Measurements from ENCODE around the gene MPG. TPM values are rescaled to one million over a fixed set of nuclear protein-coding genes. Genes with fewer than 3 reads are reported as not detected.

MPG gene
- total RNA-seq, 1 donor from 2014 or later, result 78.6 TPM

DNA sequence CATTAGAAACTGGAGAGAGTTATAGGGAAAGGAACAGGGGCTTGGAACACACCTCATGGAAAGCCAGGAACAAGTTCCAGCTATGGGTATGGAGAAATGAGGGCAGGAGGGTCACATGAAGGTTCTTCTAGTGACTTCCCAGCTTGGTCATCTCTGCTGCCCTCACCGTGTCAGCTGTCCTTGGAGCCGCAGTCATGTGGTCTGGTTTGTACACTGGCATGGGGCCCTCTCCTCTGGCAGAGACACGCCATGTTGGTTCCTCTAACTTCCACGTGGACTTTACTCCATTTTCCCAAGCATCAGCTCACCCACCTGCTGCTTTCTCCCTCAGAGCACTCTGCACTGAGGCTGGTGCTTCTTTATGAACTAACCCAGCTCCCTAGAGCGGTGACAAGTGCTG, 26.3 kb downstream of the MPG start:
- Mint-ChIP-seq H3K4me3 (ENCODE audit: low read depth) (no peak overlapping the region), H3K27me3 (ENCODE audit: low read depth) (no peaks in the 10 kb centered on the region), H3K27ac (no peak overlapping the region), H3K36me3 (ENCODE audit: low read depth) (peaks cover 23% of the 10 kb centered on the region), H3K4me1 (ENCODE audit: low read depth) (no peaks in the 10 kb centered on the region), H3K9me3 (no peaks in the 10 kb centered on the region)
- no peak for DNase-seq (ENCODE audit: low spot score)
- intact Hi-C loops (cut with micrococcal nuclease), result no loop called here

DNA sequence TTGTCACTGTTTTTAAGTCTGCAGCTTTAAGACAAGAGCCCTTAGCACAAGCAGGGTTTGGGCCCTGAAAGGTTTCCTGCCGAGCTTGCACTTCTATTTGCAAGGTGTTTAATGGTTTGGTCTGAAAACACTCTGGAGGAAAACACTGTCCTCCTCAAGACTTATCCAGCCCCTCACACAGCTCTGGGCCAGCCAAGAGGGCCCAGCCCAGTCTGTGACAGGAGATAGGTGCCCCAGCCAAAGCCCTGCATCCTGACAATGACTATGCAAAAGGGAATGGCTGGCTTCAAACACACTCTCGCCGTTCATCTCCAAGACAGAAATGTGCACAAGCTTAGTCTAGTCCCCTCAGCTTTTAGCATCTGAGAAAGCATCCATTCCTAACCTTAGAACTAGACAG, 26.9 kb downstream of the MPG start:
- Mint-ChIP-seq H3K27ac (no peak overlapping the region), H3K36me3 (ENCODE audit: low read depth) (peaks cover 27% of the 10 kb centered on the region), H3K9me3 (no peaks in the 10 kb centered on the region), H3K27me3 (ENCODE audit: low read depth) (no peaks in the 10 kb centered on the region), H3K4me1 (ENCODE audit: low read depth) (no peaks in the 10 kb centered on the region), H3K4me3 (ENCODE audit: low read depth) (no peak overlapping the region)
- no peak for DNase-seq (ENCODE audit: low spot score)
- intact Hi-C loops (cut with micrococcal nuclease), result no loop called here

DNA sequence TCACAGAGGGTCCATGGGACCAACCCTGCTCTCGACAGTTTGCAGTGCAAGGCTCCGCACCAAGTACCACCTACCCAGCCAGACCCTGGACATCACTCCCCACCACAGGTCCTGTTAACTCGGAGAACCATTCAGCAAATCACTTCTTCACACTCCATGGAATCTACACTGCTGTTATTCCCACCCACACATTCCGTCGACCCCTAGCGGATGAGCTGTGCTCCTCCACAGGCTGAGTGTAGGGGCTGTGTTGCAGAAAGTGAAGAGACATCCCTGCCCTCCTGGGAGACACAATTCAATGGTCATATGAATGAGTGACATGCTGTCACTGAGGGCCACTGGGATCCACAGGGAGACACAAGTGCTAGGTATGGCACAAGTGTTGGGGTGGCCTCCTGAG, 27.5 kb downstream of the MPG start:
- no peak for DNase-seq (ENCODE audit: low spot score)
- intact Hi-C loops (cut with micrococcal nuclease), result no loop called here
- H3K4me1 Mint-ChIP-seq (ENCODE audit: low read depth), result no peaks in the 10 kb centered on the region
- H3K9me3 Mint-ChIP-seq, result no peaks in the 10 kb centered on the region
- no peak overlapping the region for H3K27ac Mint-ChIP-seq
- H3K36me3 Mint-ChIP-seq (ENCODE audit: low read depth), result peaks cover 25% of the 10 kb centered on the region
- no peaks in the 10 kb centered on the region for H3K27me3 Mint-ChIP-seq (ENCODE audit: low read depth)
- no peak overlapping the region for H3K4me3 Mint-ChIP-seq (ENCODE audit: low read depth)

DNA sequence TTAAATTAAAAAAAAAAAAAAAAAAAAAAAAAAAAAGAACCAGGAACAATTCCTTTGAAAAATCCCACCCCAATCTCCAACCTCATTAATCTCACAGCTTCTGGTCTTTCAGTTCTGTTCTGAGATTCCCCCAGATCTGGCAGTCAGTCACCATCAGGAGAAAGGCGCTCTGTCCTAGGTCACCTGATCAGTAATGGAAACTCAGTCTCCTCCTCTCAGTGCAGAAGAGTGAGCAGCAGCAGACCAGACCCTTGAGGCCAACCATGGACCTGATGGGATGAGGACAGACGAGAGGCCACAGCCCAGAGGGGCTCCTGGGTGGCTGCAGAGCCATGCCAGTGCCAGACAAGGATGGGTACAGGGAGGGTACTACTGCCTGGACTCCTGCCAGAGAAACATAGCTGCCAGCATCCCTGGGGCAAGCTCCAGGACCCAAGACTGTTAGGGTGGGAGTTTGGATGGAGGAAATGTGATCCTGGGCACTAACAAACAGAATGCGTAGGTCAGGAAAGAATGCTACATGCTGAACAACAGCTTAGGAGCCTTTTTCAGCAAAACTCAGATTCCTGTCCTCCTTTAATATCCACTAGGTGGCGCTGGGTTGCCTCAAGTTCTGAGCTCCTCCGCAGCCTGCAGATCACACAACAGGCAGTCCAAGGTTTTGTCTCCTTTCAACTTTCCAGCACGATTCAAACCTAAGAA, 28.7 kb downstream of the MPG start:
- Mint-ChIP-seq H3K9me3 (no peaks in the 10 kb centered on the region), H3K4me1 (ENCODE audit: low read depth) (no peaks in the 10 kb centered on the region), H3K36me3 (ENCODE audit: low read depth) (peaks cover 28% of the 10 kb centered on the region), H3K4me3 (ENCODE audit: low read depth) (no peak overlapping the region), H3K27ac (no peak overlapping the region), H3K27me3 (ENCODE audit: low read depth) (no peaks in the 10 kb centered on the region)
- intact Hi-C loops (cut with micrococcal nuclease), result no loop called here
- peak; percentile 45 for DNase-seq (ENCODE audit: low spot score)

DNA sequence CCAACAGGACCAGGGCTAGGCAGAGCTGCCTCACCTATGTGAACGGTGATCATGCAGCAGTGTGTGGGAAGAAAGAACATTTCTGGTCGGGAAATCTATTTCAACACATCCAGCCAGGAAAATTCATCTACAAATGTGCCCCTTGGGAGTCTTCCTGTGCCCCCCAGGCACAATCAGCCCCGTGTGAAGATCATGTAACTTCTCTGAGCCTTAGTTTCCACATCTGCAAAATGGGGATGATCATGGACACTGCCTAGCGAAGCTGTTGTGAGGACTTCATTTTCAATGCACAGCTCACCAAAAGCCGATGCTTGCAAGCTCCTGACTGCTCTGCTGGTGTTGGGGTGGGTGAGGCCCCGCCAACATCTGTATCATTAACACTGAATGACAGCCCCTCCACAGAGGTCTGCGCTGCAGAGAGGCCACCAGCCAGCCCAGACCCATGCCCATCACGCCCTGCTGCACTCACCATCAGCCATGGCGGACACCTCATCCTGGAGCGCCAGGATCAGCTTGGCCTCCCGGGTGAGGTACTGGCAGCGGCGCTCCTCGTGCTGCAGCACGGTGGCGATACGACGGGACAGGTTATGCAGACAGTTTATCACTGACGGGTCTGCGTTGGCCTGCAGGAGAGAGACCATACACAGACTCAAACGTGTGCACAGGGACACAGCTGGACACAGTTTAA, 34.3 kb downstream of the MPG start:
- Mint-ChIP-seq H3K36me3 (ENCODE audit: low read depth) (peaks cover 50% of the 10 kb centered on the region), H3K27me3 (ENCODE audit: low read depth) (no peaks in the 10 kb centered on the region), H3K27ac (no peak overlapping the region), H3K4me3 (ENCODE audit: low read depth) (no peak overlapping the region), H3K4me1 (ENCODE audit: low read depth) (peaks cover 13% of the 10 kb centered on the region), H3K9me3 (no peaks in the 10 kb centered on the region)
- DNase-seq (ENCODE audit: low spot score), result no peak
- intact Hi-C loops (cut with micrococcal nuclease), result no loop called here

DNA sequence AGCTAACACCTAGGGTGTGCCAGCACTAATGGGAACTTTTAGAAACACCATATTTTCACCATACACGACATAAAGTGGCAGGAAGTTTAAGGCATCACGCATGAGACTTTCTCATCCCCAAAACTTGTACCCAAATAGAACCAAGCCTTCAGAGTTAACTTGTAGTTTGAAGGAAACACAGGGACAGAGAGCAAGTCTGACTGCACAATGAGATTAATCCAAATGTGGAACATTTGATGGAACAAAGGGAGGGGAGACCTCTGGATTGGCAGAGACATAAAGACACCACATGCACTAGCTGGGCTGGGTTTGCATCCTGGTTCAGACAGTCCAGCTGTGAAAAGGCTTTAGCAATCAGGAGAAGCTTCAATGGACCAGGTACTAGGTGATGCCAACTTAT, 36.3 kb downstream of the MPG start:
- Mint-ChIP-seq H3K27me3 (ENCODE audit: low read depth) (no peaks in the 10 kb centered on the region), H3K4me3 (ENCODE audit: low read depth) (no peak overlapping the region), H3K27ac (no peak overlapping the region), H3K36me3 (ENCODE audit: low read depth) (peaks cover 43% of the 10 kb centered on the region), H3K9me3 (no peaks in the 10 kb centered on the region), H3K4me1 (ENCODE audit: low read depth) (peaks cover 13% of the 10 kb centered on the region)
- no peak for DNase-seq (ENCODE audit: low spot score)
- intact Hi-C loops (cut with micrococcal nuclease), result no loop called here

DNA sequence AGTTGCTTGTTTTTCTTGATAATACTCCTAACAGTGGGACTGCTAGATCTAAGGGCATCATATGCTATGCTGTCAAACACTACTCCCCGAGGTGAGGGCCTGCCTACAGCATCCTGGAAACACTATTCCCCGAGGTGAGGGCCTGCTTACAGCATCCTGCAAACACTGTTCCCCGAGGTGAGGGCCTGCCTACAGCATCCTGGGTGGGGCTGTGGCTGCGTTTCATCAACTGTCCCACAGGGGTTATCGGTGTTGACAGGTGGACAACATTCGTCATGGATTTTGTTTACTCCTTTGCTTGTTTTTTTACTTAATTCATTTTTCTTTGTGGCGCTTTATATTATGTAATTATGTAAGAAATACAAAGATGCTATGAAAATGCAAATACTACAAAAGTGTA, 38.0 kb downstream of the MPG start:
- Mint-ChIP-seq H3K9me3 (no peaks in the 10 kb centered on the region), H3K4me3 (ENCODE audit: low read depth) (no peak overlapping the region), H3K36me3 (ENCODE audit: low read depth) (peaks cover 36% of the 10 kb centered on the region), H3K27ac (no peak overlapping the region), H3K27me3 (ENCODE audit: low read depth) (no peaks in the 10 kb centered on the region), H3K4me1 (ENCODE audit: low read depth) (peaks cover 13% of the 10 kb centered on the region)
- DNase-seq (ENCODE audit: low spot score), result no peak
- intact Hi-C loops (cut with micrococcal nuclease), result loop anchor here (5.0 kb wide), 1 partner anchor 246 kb away; no protein-coding TSS in a partner anchor

DNA sequence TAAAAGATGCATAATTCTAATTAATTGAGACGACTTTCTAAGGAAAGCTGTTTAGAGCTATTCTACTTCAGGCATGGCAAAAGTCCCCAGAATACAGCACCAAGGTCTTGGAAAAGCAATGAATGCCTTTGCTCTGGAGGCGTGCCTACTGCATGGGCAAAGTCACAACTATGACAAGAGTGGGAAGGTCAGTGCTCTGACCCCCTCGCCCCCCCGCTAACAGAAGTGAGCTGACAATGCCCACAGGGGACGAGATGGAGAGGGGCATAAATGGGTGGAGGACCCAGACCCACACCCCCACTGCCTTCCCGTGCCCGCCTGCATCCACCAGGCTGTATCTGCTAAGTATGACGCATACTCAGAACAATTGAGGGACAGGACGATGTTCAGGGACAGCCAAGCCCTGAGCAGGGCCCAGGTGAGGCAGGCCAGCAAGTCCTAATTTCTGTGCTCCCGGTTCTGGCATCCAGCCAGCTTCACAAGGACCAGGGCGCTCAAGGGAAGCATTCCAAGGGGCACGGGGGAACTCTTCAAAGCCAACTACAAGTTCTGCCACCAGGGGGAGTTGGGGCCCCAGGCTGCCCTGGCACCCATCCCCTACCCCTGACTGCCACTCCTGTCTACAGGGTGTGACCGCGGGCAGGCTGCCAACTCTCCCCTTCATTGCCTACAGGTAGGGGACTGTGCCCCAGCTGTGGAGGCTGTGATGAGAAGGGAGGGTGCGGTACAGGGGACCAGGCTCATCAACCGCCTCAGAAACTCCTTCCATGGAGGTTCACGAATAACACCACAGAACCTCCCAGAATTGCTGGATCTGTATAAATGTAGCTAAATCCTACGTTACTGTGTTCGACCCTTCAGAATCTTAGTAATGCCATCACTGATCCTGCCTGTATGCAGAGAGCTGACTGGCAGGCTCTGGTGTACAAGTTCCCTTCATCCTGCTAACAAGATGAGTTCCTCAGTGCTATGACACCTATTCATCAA, 39.6 kb downstream of the MPG start:
- peaks cover 24% of the 10 kb centered on the region for H3K36me3 Mint-ChIP-seq (ENCODE audit: low read depth)
- DNase-seq (ENCODE audit: low spot score), result peak; percentile 39
- H3K27me3 Mint-ChIP-seq (ENCODE audit: low read depth), result no peaks in the 10 kb centered on the region
- peaks cover 13% of the 10 kb centered on the region for H3K4me1 Mint-ChIP-seq (ENCODE audit: low read depth)
- no peaks in the 10 kb centered on the region for H3K9me3 Mint-ChIP-seq
- H3K27ac Mint-ChIP-seq, result no peak overlapping the region
- no peak overlapping the region for H3K4me3 Mint-ChIP-seq (ENCODE audit: low read depth)
- intact Hi-C loops (cut with micrococcal nuclease), result loop anchor here (1.0 to 5.0 kb wide), 2 partner anchors 64 to 245 kb away; no protein-coding TSS in a partner anchor

DNA sequence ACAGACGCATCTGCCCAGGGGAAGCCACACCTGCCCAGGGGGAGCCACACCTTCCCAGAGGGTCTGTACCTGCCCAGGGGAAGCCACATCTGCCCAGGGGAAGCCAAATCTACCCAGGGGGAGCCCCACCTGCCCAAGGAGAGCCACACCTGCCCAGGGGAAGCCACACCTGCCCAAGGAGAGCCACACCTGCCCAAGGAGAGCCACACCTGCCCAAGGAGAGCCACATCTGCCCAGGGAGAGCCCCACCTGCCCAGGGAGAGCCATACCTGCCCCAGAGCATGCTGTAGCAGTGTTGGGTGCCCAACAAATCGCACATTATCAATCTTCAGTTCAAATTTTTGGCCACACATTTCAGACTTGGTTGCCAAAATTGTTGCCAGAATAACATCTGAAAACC, 40.8 kb downstream of the MPG start:
- no peaks in the 10 kb centered on the region for H3K9me3 Mint-ChIP-seq
- H3K27ac Mint-ChIP-seq, result no peak overlapping the region
- H3K4me1 Mint-ChIP-seq (ENCODE audit: low read depth), result peaks cover 4% of the 10 kb centered on the region
- no peak overlapping the region for H3K4me3 Mint-ChIP-seq (ENCODE audit: low read depth)
- intact Hi-C loops (cut with micrococcal nuclease), result loop anchor here (1.0 to 5.0 kb wide), 2 partner anchors 62 to 243 kb away; no protein-coding TSS in a partner anchor
- peaks cover 26% of the 10 kb centered on the region for H3K36me3 Mint-ChIP-seq (ENCODE audit: low read depth)
- no peak for DNase-seq (ENCODE audit: low spot score)
- no peaks in the 10 kb centered on the region for H3K27me3 Mint-ChIP-seq (ENCODE audit: low read depth)

DNA sequence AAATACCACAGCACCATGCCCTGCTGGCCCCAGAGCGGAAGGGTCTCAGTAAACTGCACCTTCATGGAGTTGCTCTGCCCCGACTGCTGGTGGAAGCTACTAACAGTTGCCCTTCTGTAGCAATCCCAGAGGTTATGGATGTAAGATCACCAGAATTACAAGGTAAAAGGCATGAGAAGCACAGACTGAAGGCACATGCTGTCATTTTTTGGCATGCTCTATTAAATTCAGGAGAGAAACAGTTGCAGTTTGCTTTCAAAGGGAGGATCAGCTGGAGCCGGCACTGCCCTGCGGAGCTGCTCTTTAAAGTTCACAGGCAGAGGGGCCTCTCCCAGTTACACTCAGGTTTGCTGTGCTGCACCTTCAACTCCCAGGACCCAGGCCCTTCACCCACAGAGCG, 41.3 kb downstream of the MPG start:
- H3K4me1 Mint-ChIP-seq (ENCODE audit: low read depth), result peaks cover 1% of the 10 kb centered on the region
- H3K9me3 Mint-ChIP-seq, result no peaks in the 10 kb centered on the region
- H3K36me3 Mint-ChIP-seq (ENCODE audit: low read depth), result peaks cover 27% of the 10 kb centered on the region
- DNase-seq (ENCODE audit: low spot score), result no peak
- no peak overlapping the region for H3K27ac Mint-ChIP-seq
- H3K4me3 Mint-ChIP-seq (ENCODE audit: low read depth), result no peak overlapping the region
- H3K27me3 Mint-ChIP-seq (ENCODE audit: low read depth), result no peaks in the 10 kb centered on the region
- intact Hi-C loops (cut with micrococcal nuclease), result loop anchor here (5.0 kb wide), 1 partner anchor 243 kb away; no protein-coding TSS in a partner anchor

DNA sequence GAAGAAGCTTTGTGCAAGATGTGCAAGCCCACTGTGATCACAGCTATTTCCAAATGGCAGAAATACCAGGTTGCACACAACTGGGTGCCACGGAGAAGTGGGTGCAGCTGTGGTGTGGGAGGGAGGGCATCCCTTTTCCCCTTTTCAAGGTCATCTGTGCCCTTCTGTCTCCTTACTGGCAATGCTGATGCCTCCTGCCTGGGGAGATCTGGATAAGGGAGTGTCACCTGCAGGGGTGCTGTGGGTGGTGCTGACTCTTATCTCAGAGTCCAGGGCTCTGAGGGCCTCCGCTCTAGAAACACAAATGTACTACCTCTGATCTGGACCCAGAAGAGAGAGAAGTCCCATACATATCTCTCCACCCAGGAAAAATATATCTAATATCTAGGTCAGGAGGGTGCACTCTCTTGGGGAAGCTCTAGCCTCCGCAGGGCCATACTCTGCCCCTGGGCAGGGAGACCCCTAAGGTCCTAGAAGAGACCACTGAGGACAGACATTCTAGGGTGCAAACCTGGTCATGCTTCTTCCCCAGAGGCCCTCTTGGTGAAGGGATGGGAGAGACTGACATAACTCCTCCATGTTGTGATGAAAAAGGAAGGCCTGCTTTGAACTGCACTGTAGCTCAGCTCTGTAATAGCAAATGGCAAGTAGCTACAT, 41.9 kb downstream of the MPG start:
- intact Hi-C loops (cut with micrococcal nuclease), result loop anchor here (5.0 kb wide), 1 partner anchor 242 kb away; no protein-coding TSS in a partner anchor

DNA sequence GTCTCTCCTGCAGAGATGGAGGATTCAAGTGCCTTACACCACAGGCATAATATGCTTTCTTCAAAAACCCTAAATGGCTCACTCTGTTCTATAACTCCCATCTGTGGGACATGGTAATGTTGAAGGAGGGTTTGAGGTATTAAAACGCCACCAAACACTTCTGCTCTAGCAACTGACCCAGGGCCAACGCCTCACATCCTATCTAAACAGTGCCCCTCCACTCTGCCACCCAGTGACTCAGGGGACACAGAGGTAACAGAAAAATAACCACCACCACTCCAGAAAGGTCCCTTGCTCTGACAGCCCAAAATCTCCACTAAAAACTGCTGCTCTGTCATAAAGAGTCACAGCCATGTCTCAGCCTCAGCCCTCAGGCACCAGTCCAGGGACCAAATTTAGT, 42.7 kb downstream of the MPG start:
- intact Hi-C loops (cut with micrococcal nuclease), result no loop called here
- H3K27me3 Mint-ChIP-seq (ENCODE audit: low read depth), result no peaks in the 10 kb centered on the region
- no peak for DNase-seq (ENCODE audit: low spot score)
- no peak overlapping the region for H3K4me3 Mint-ChIP-seq (ENCODE audit: low read depth)
- H3K27ac Mint-ChIP-seq, result no peak overlapping the region
- H3K36me3 Mint-ChIP-seq (ENCODE audit: low read depth), result peaks cover 27% of the 10 kb centered on the region
- no peaks in the 10 kb centered on the region for H3K4me1 Mint-ChIP-seq (ENCODE audit: low read depth)
- no peaks in the 10 kb centered on the region for H3K9me3 Mint-ChIP-seq

More for the DNA sequence above, 41.9 kb downstream of the MPG start:
- no peak for DNase-seq (ENCODE audit: low spot score)
- Mint-ChIP-seq H3K9me3 (no peaks in the 10 kb centered on the region), H3K4me1 (ENCODE audit: low read depth) (no peaks in the 10 kb centered on the region), H3K4me3 (ENCODE audit: low read depth) (no peak overlapping the region), H3K27ac (no peak overlapping the region), H3K36me3 (ENCODE audit: low read depth) (peaks cover 27% of the 10 kb centered on the region), H3K27me3 (ENCODE audit: low read depth) (no peaks in the 10 kb centered on the region)

Measured in activated T-helper 2 cell treated with anti-CD3 and anti-CD28 coated beads, Interferon-gamma antibody, Interleukin-2, Interleukin-4, amounts not matched to agents 10 μg/mL and 5 μg/mL and 100 μg/mL, durations not matched to agents 14 hours and 24 hours and 36 hours (primary cell).